ENCODE data around the gene S100A13.

GRCh38 chr1:153586347-153586746 lies 41.0 kb downstream of the S100A13 start:
- TF ChIP-seq CTCF (conservative IDR thresholded peaks at IDR 0.05) (no peak), EZH2 (IDR thresholded peaks at IDR 0.05; ENCODE audit: low read depth) (no peak)

Data from PC-9 (cell line).